ENCODE data around the gene PRUNE1. TPM values are rescaled to one million over a fixed set of nuclear protein-coding genes. Genes with fewer than 3 reads are reported as not detected.

Gene PRUNE1
- total RNA-seq, 2 donors from 2014 or later = 18.1 to 20.1 TPM

GRCh38 chr1:151065089-151065645, 56.9 kb downstream of the PRUNE1 start:
- no peak for DNase-seq
- Mint-ChIP-seq H3K27me3 (ENCODE audit: low read depth) (no peaks in the 10 kb centered on the region), H3K4me3 (no peak overlapping the region), H3K27ac (no peak overlapping the region), H3K9me3 (no peaks in the 10 kb centered on the region), H3K36me3 (ENCODE audit: insufficient read depth in 2 of 2) (peaks cover 0 to 3% of the 10 kb centered on the region in 2 donors), H3K4me1 (ENCODE audit: low read depth) (peaks cover 64% of the 10 kb centered on the region)
- no peak for ATAC-seq (replicated peaks in 1 of 2)

- Mint-ChIP-seq H3K36me3 (ENCODE audit: insufficient read depth in 2 of 2) (peaks cover 5 to 8% of the 10 kb centered on the region in 2 donors), H3K4me3 (no peak overlapping the region), H3K27ac (peak overlapping the region; percentile 4), H3K9me3 (no peaks in the 10 kb centered on the region), H3K4me1 (ENCODE audit: low read depth) (peaks cover 53% of the 10 kb centered on the region), H3K27me3 (ENCODE audit: low read depth) (no peaks in the 10 kb centered on the region)
- DNase-seq (no peak), ATAC-seq (replicated peaks in 1 of 2) (no peak)
These were observed 58.9 kb downstream of the PRUNE1 start for GRCh38 chr1:151067185-151067584.

GRCh38 chr1:151069103-151069486, 60.8 kb downstream of the PRUNE1 start:
- no peak for ATAC-seq (replicated peaks in 1 of 2)
- H3K4me3 Mint-ChIP-seq = peak overlapping the region; percentile 99 to 100
- no peaks in the 10 kb centered on the region for H3K27me3 Mint-ChIP-seq (ENCODE audit: low read depth)
- peaks cover 5 to 8% of the 10 kb centered on the region in 2 donors for H3K36me3 Mint-ChIP-seq (ENCODE audit: insufficient read depth in 2 of 2)
- peak overlapping the region; percentile 75 for H3K27ac Mint-ChIP-seq
- H3K4me1 Mint-ChIP-seq (ENCODE audit: low read depth) = peaks cover 45% of the 10 kb centered on the region
- DNase-seq = no peak
- no peaks in the 10 kb centered on the region for H3K9me3 Mint-ChIP-seq

- Mint-ChIP-seq H3K4me3 (peak within 1 kb of the TSS; percentile 99 to 100), H3K9me3 (no peaks in the 10 kb centered on the region), H3K27me3 (ENCODE audit: low read depth) (no peaks in the 10 kb centered on the region), H3K4me1 (ENCODE audit: low read depth) (peaks cover 41% of the 10 kb centered on the region), H3K36me3 (ENCODE audit: insufficient read depth in 2 of 2) (peaks cover 5 to 7% of the 10 kb centered on the region in 2 donors), H3K27ac (peak within 1 kb of the TSS; percentile 97)
- ATAC-seq (replicated peaks in 1 of 2) (peak; percentile 92 to 93), DNase-seq (peak; percentile 93 to 96)
These were observed 62.4 kb downstream of the PRUNE1 start, which contains the start of gene GABPB2 for GRCh38 chr1:151070474-151071276. Gene GABPB2, plus strand, starts transcription at chr1:151070761. Its CDS starts 17,429 bp downstream, at chr1:151088190.

- H3K4me1 Mint-ChIP-seq (ENCODE audit: low read depth) = peaks cover 39% of the 10 kb centered on the region
- no peaks in the 10 kb centered on the region for H3K27me3 Mint-ChIP-seq (ENCODE audit: low read depth)
- H3K36me3 Mint-ChIP-seq (ENCODE audit: insufficient read depth in 2 of 2) = peaks cover 5 to 7% of the 10 kb centered on the region in 2 donors
- H3K4me3 Mint-ChIP-seq = peak overlapping the region; percentile 99 to 100
- DNase-seq = no peak
- no peaks in the 10 kb centered on the region for H3K9me3 Mint-ChIP-seq
- peak overlapping the region; percentile 97 for H3K27ac Mint-ChIP-seq
- ATAC-seq (replicated peaks in 1 of 2) = no peak
These were observed 64.0 kb downstream of the PRUNE1 start for GRCh38 chr1:151072224-151072623.

Other genes with a start within 250 kb of the PRUNE1 start
- 10 to 100 TPM; 47.1 to 70.8 TPM for gene CTSS, start 242.7 kb upstream of the PRUNE1 start, total RNA-seq
- gene CTSK, start 200.2 kb upstream of the PRUNE1 start, total RNA-seq = 1 to 10 TPM; 8.3 to 9.7 TPM
- 10 to 100 TPM; 39.4 to 43.2 TPM for gene ARNT, start 131.8 kb upstream of the PRUNE1 start, total RNA-seq
- gene CTXND2, start 121.3 kb upstream of the PRUNE1 start, total RNA-seq = not detected
- gene SETDB1, start 82.1 kb upstream of the PRUNE1 start, total RNA-seq = 10 to 100 TPM; 60.4 to 70.1 TPM
- gene CERS2, start 33.6 kb upstream of the PRUNE1 start, total RNA-seq = 100 to 1,000 TPM; 184 to 185 TPM
- under 1 TPM in 1 of 2 donors, not detected in 1; 0.21 TPM for gene ANXA9, start 26.2 kb upstream of the PRUNE1 start, total RNA-seq
- gene MINDY1, start 1.5 kb upstream of the PRUNE1 start, total RNA-seq = 10 to 100 TPM; 10.9 to 11.9 TPM
- 1 to 10 TPM; 2.8 to 5.3 TPM for gene BNIPL, start 28.1 kb downstream of the PRUNE1 start, total RNA-seq
- 1 to 10 TPM; 2.1 to 3.1 TPM for gene C1orf56, start 39.3 kb downstream of the PRUNE1 start, total RNA-seq
- 100 to 1,000 TPM; 210 to 220 TPM for gene CDC42SE1, start 51.2 kb downstream of the PRUNE1 start, total RNA-seq
- 1 to 10 TPM; 5.3 to 5.6 TPM for gene MLLT11, start 51.9 kb downstream of the PRUNE1 start, total RNA-seq
- 10 to 100 TPM; 22.7 to 29.1 TPM for gene GABPB2, start 62.3 kb downstream of the PRUNE1 start, total RNA-seq
- 1 to 10 TPM; 1.9 to 4.3 TPM for gene SEMA6C, start 138.2 kb downstream of the PRUNE1 start, total RNA-seq
- 10 to 100 TPM; 14.7 to 17.1 TPM for gene TNFAIP8L2, start 148.2 kb downstream of the PRUNE1 start, total RNA-seq
- gene LYSMD1, start 157.5 kb downstream of the PRUNE1 start, total RNA-seq = 1 to 10 TPM; 5.2 to 6.1 TPM
- gene SCNM1, start 157.7 kb downstream of the PRUNE1 start, total RNA-seq = 100 to 1,000 TPM in 1 of 2 donors, 10 to 100 TPM in 1; 87.1 to 103 TPM
- 1 to 10 TPM; 1.8 to 3.2 TPM for gene TMOD4, start 167.5 kb downstream of the PRUNE1 start, total RNA-seq
- gene VPS72, start 181.7 kb downstream of the PRUNE1 start, total RNA-seq = 10 to 100 TPM; 77.8 to 94.1 TPM
- 10 to 100 TPM; 77.5 to 80.3 TPM for gene PIP5K1A, start 190.1 kb downstream of the PRUNE1 start, total RNA-seq
- 100 to 1,000 TPM; 168 to 205 TPM for gene PSMD4, start 246.3 kb downstream of the PRUNE1 start, total RNA-seq

Measured in activated T-cell treated with anti-CD3 and anti-CD28 coated beads, Interleukin-2, amount 50 U/mL, for 72 hours (primary cell).